Esophagus muscularis mucosa (tissue), 4 donors: ENCODE results near the gene IL17C.

Experiments used
- CTCF ChIP-seq, 3 experiments: fragments of 200-600 bp in 2 of 3; fragments of 450-650 bp in 1 of 3; sonication (generic) in 2 of 3; IDR thresholded peaks; one replicate each; pipeline ENCODE4 v1.5.1; 2017 to 2019; ENCODE audit warnings: antibody characterized with exemption in 3 of 3, mild to moderate bottlenecking in 2 of 3, moderate library complexity in 1 of 3
- EP300 ChIP-seq: sonication (generic); formaldehyde crosslinking; IDR thresholded peaks from one replicate; pipeline ENCODE4 v1.6.1; 2017; ENCODE audit warnings: antibody characterized with exemption
- POLR2A ChIP-seq: fragments of 450-650 bp; IDR thresholded peaks from one replicate; pipeline ENCODE4 v1.6.1; 2017; ENCODE audit warnings: antibody characterized with exemption, moderate library complexity, mild to moderate bottlenecking, low read depth

- TF ChIP-seq CTCF (IDR thresholded peaks at IDR 0.05) (no peak), EP300 (no peak), POLR2A (no peak)
These were observed 35.5 kb downstream of the IL17C start for GRCh38 chr16:88673716-88674379.
